Measurements from ENCODE around the gene MRPS23.
"Not testable (repeated sequence)": the region's sequence is repeated elsewhere in the genome, so short reads cannot be mapped to it uniquely, and the experiment has no call there.

Gene MRPS23

GRCh38 chr17:57862694-57863667 is 13.1 kb upstream of the MRPS23 start:
- no peak for DNase-seq (ENCODE audit: low spot score)

- DNase-seq (ENCODE audit: low spot score) = peak; percentile 55
Measured at GRCh38 chr17:57861790-57862693, 12.2 kb upstream of the MRPS23 start.

GRCh38 chr17:57861000-57861789 is 11.4 kb upstream of the MRPS23 start:
- peak; percentile 82 for DNase-seq (ENCODE audit: low spot score)

- DNase-seq (ENCODE audit: low spot score) = no peak
Measured at GRCh38 chr17:57860414-57860999, 10.7 kb upstream of the MRPS23 start.

GRCh38 chr17:57859601-57860413 is 10.0 kb upstream of the MRPS23 start:
- peak; percentile 2 for DNase-seq (ENCODE audit: low spot score)

GRCh38 chr17:57858838-57859237 is 9.0 kb upstream of the MRPS23 start:
- no peak for DNase-seq (ENCODE audit: low spot score)

- no peak for DNase-seq (ENCODE audit: low spot score)
Measured at GRCh38 chr17:57856792-57857620, 7.2 kb upstream of the MRPS23 start.

- DNase-seq (ENCODE audit: low spot score) = no peak
Measured at GRCh38 chr17:57855391-57856035, 5.7 kb upstream of the MRPS23 start.

- DNase-seq (ENCODE audit: low spot score) = no peak
Measured at GRCh38 chr17:57853695-57854094, 3.9 kb upstream of the MRPS23 start.

- DNase-seq (ENCODE audit: low spot score) = no peak
Measured at GRCh38 chr17:57852955-57853328, 3.1 kb upstream of the MRPS23 start.

GRCh38 chr17:57852092-57852954 is 2.5 kb upstream of the MRPS23 start:
- no peak for DNase-seq (ENCODE audit: low spot score)

GRCh38 chr17:57849163-57849873 is 526 bp downstream of the MRPS23 start:
- no peak for DNase-seq (ENCODE audit: low spot score)

- DNase-seq (ENCODE audit: low spot score) = not testable (repeated sequence)
Measured at GRCh38 chr17:57846056-57846945, 3.5 kb downstream of the MRPS23 start.

GRCh38 chr17:57842280-57842679 is 7.6 kb downstream of the MRPS23 start:
- DNase-seq (ENCODE audit: low spot score) = no peak

- DNase-seq (ENCODE audit: low spot score) = no peak
Measured at GRCh38 chr17:57839571-57839923, 10.3 kb downstream of the MRPS23 start.

- no peak for DNase-seq (ENCODE audit: low spot score)
Measured at GRCh38 chr17:57838857-57839570, 10.8 kb downstream of the MRPS23 start.

All from LoVo (cell line).